Parathyroid adenoma (tissue), 2 donors: ENCODE data around the gene ZNF609.
A peak's percentile ranks its signal among the peaks of the same experiment; 100 is the strongest.

Source experiments
- H2AFZ ChIP-seq: fragments of 300-600 bp; sonication (generic); one replicate; pipeline ENCODE4 v1.7.0; 2017; ENCODE audit warnings: antibody characterized with exemption, mild to moderate bottlenecking
- H3K27ac ChIP-seq: fragments of 300-600 bp; sonication (generic); one replicate; pipeline ENCODE4 v1.7.0; 2017
- H3K27me3 ChIP-seq: fragments of 300-600 bp; sonication (generic); one replicate; pipeline ENCODE4 v1.7.0; 2017; ENCODE audit warnings: low read length; ENCODE audit not compliant: control insufficient read depth, insufficient read depth
- H3K36me3 ChIP-seq: fragments of 300-600 bp; sonication (generic); one replicate; pipeline ENCODE4 v1.7.0; 2017; ENCODE audit warnings: low read length; ENCODE audit not compliant: control insufficient read depth, insufficient read depth
- H3K4me1 ChIP-seq: fragments of 300-600 bp; sonication (generic); one replicate; pipeline ENCODE4 v1.7.0; 2017; ENCODE audit warnings: control low read depth
- H3K4me2 ChIP-seq: fragments of 300-600 bp; sonication (generic); one replicate; pipeline ENCODE4 v1.7.0; 2017; ENCODE audit warnings: low read length
- H3K4me3 ChIP-seq: fragments of 300-600 bp; sonication (generic); one replicate; pipeline ENCODE4 v1.7.0; 2017; ENCODE audit warnings: low read depth, low read length
- H3K79me2 ChIP-seq: fragments of 300-600 bp; sonication (generic); one replicate; pipeline ENCODE4 v1.7.0; 2017; ENCODE audit warnings: control low read depth
- H3K9ac ChIP-seq: fragments of 300-600 bp; sonication (generic); one replicate; pipeline ENCODE4 v1.7.0; 2017; ENCODE audit warnings: mild to moderate bottlenecking
- H3K9me3 ChIP-seq: fragments of 300-600 bp; sonication (generic); one replicate; pipeline ENCODE4 v1.7.0; 2017; ENCODE audit warnings: low read length; ENCODE audit not compliant: control insufficient read depth
- TF ChIP-seq, protein P1 (sequence below): fragments of 300-600 bp; sonication (generic); IDR thresholded peaks from one replicate; pipeline ENCODE4 v1.7.0; 2017; ENCODE audit warnings: antibody characterized with exemption, mild to moderate bottlenecking
- donor health status: primary hyperparathyroidism.

The ZNF609 gene

DNA sequence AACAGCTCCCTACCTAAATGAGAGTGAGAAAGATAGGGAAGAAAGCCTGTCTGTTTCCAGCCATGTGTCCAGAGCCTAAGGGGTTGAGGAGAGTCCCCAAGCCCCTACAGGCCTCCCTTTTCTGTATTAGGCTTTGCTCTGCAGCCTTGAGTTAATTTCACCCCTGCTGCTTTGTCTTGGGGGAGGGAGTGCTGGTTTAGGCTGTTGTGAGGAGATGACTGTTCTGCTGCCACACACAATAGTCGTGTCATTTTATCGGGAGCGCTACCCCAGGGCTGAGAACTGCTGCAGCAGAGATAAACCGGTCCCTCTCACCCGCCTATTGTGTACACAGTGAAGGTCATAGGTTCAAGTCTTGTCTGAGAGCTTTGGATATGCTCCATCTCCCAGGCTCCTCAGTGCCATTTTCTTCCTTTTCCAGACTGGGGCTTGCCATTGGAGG, 1.4 kb downstream of the ZNF609 start:
- TF ChIP-seq, protein P1, sequence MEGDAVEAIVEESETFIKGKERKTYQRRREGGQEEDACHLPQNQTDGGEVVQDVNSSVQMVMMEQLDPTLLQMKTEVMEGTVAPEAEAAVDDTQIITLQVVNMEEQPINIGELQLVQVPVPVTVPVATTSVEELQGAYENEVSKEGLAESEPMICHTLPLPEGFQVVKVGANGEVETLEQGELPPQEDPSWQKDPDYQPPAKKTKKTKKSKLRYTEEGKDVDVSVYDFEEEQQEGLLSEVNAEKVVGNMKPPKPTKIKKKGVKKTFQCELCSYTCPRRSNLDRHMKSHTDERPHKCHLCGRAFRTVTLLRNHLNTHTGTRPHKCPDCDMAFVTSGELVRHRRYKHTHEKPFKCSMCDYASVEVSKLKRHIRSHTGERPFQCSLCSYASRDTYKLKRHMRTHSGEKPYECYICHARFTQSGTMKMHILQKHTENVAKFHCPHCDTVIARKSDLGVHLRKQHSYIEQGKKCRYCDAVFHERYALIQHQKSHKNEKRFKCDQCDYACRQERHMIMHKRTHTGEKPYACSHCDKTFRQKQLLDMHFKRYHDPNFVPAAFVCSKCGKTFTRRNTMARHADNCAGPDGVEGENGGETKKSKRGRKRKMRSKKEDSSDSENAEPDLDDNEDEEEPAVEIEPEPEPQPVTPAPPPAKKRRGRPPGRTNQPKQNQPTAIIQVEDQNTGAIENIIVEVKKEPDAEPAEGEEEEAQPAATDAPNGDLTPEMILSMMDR: no peak
- Histone ChIP-seq H3K27ac (peak overlapping the region; percentile 37), H3K9ac (no peak overlapping the region), H3K27me3 (no peaks in the 10 kb centered on the region), H2AFZ (no peak overlapping the region), H3K4me1 (peaks cover 8% of the 10 kb centered on the region), H3K9me3 (no peaks in the 10 kb centered on the region), H3K4me3 (peak overlapping the region; percentile 46), H3K79me2 (peaks cover 12% of the 10 kb centered on the region), H3K36me3 (no peaks in the 10 kb centered on the region), H3K4me2 (peak overlapping the region; percentile 78)

- TF ChIP-seq, protein P1: no peak
- Histone ChIP-seq H3K9me3 (no peaks in the 10 kb centered on the region), H3K27ac (no peak overlapping the region), H3K79me2 (peaks cover 14% of the 10 kb centered on the region), H3K4me3 (no peak overlapping the region), H3K36me3 (no peaks in the 10 kb centered on the region), H3K27me3 (no peaks in the 10 kb centered on the region), H3K9ac (no peak overlapping the region), H2AFZ (no peak overlapping the region), H3K4me1 (peaks cover 8% of the 10 kb centered on the region), H3K4me2 (no peak overlapping the region)
Observed at GRCh38 chr15:64462492-64462891, 2.1 kb downstream of the ZNF609 start.

GRCh38 chr15:64464276-64465005, 4.1 kb downstream of the ZNF609 start:
- Histone ChIP-seq H3K27me3 (no peaks in the 10 kb centered on the region), H3K9ac (no peak overlapping the region), H3K36me3 (no peaks in the 10 kb centered on the region), H3K4me1 (peaks cover 5% of the 10 kb centered on the region), H2AFZ (no peak overlapping the region), H3K79me2 (peaks cover 14% of the 10 kb centered on the region), H3K9me3 (no peaks in the 10 kb centered on the region), H3K27ac (no peak overlapping the region), H3K4me2 (no peak overlapping the region), H3K4me3 (no peak overlapping the region)
- TF ChIP-seq, protein P1: no peak

- Histone ChIP-seq H3K27me3 (no peaks in the 10 kb centered on the region), H2AFZ (no peak overlapping the region), H3K36me3 (no peaks in the 10 kb centered on the region), H3K4me3 (no peak overlapping the region), H3K9me3 (no peaks in the 10 kb centered on the region), H3K79me2 (peaks cover 16% of the 10 kb centered on the region), H3K4me2 (no peak overlapping the region), H3K4me1 (peaks cover 3% of the 10 kb centered on the region), H3K9ac (no peak overlapping the region), H3K27ac (no peak overlapping the region)
- TF ChIP-seq, protein P1: no peak
Observed at GRCh38 chr15:64466408-64467141, 6.2 kb downstream of the ZNF609 start.
